SK-N-SH (cell line): ENCODE data around the gene GPRC5C. TPM values are rescaled to one million over a fixed set of nuclear protein-coding genes. Genes with fewer than 3 reads are reported as not detected.

Source experiments
- CTCF ChIA-PET: fragments of 300-600, 350-600 bp; formaldehyde crosslinking; extraction: SDS; loops from one replicate; lab custom pipeline; 2021; lab: Yijun Ruan, JAX
- POLR2A ChIA-PET: fragments of 350-600 bp; sonication (Branson Sonifier 250); formaldehyde crosslinking; extraction: SDS; loops from one replicate; lab custom pipeline; 2020; ENCODE audit warnings: antibody characterized with exemption, inconsistent platforms; lab: Yijun Ruan, JAX
- DNase-seq: peaks from one replicate; pipeline ENCODE4 v3.0.0; 2012
- H2AFZ ChIP-seq: fragments of 200-600 bp; sonication (generic); 2 replicates; pipeline ENCODE4 v1.8.1; 2016; ENCODE audit warnings: antibody characterized with exemption, mild to moderate bottlenecking, low read depth
- H3F3A ChIP-seq: fragments of 200-600 bp; sonication (generic); replicated peaks from 2 replicates; pipeline ENCODE3; 2016; ENCODE audit warnings: antibody characterized with exemption, mild to moderate bottlenecking; ENCODE audit not compliant: insufficient read depth
- H3K27ac ChIP-seq, 2 experiments: fragments of 200-500 bp in 1 of 2; fragments of 200-600 bp in 1 of 2; sonication (Bioruptor generic) in 1 of 2; sonication (generic), shearing (Covaris generic) in 1 of 2; 2 replicates each; pipeline versions ENCODE4 v1.5.1 to v1.6.1; 2014 to 2016; ENCODE audit warnings: low read depth in 2 of 2, inconsistent platforms in 1 of 2, low read length in 1 of 2, mild to moderate bottlenecking in 1 of 2, mixed read lengths in 1 of 2
- H3K27me3 ChIP-seq: fragments of 200-600 bp; sonication (generic), shearing (Covaris generic); 2 replicates; pipeline ENCODE4 v1.6.1; 2016; ENCODE audit warnings: mixed run types; ENCODE audit not compliant: insufficient read depth
- H3K36me3 ChIP-seq, 2 experiments: fragments of 200-500 bp in 1 of 2; fragments of 200-600 bp in 1 of 2; sonication (Bioruptor generic) in 1 of 2; sonication (generic) in 1 of 2; replicated peaks in 1 of 2; 2 replicates each; pipeline versions ENCODE3 to v1.5.1; 2014 to 2016; ENCODE audit warnings: low read length in 1 of 2, mild to moderate bottlenecking in 1 of 2; ENCODE audit not compliant: insufficient read depth in 2 of 2, control insufficient read depth in 1 of 2
- H3K4me1 ChIP-seq, 2 experiments: fragments of 200-500 bp in 1 of 2; fragments of 200-600 bp in 1 of 2; sonication (Bioruptor generic) in 1 of 2; sonication (generic), shearing (Covaris generic) in 1 of 2; 2 replicates each; pipeline versions ENCODE4 v1.5.1 to v1.6.1; 2014 to 2016; ENCODE audit warnings: low read depth in 1 of 2, low read length in 1 of 2, mixed run types in 1 of 2; ENCODE audit not compliant: insufficient read depth in 2 of 2, control insufficient read depth in 1 of 2
- H3K4me2 ChIP-seq: fragments of 200-600 bp; sonication (generic), shearing (Covaris generic); 2 replicates; pipeline ENCODE4 v1.6.1; 2017; ENCODE audit warnings: mixed run types
- H3K4me3 ChIP-seq, 2 experiments: fragments of 200-500 bp in 1 of 2; fragments of 200-600 bp in 1 of 2; sonication (Bioruptor generic) in 1 of 2; sonication (generic), shearing (Covaris generic) in 1 of 2; 2 replicates each; pipeline versions ENCODE4 v1.5.1 to v1.8.1; 2014 to 2016; ENCODE audit warnings: low read depth in 2 of 2, inconsistent platforms in 1 of 2, low read length in 1 of 2, mild to moderate bottlenecking in 1 of 2, mixed read lengths in 1 of 2, moderate library complexity in 1 of 2
- H3K79me2 ChIP-seq: fragments of 200-600 bp; sonication (generic); 2 replicates; pipeline ENCODE4 v1.8.1; 2017; ENCODE audit warnings: mild to moderate bottlenecking; ENCODE audit not compliant: insufficient read depth
- H3K9ac ChIP-seq: fragments of 200-600 bp; sonication (generic); 2 replicates; pipeline ENCODE4 v1.6.1; 2017; ENCODE audit warnings: mixed run types
- H3K9me2 ChIP-seq: fragments of 200-600 bp; sonication (generic); 2 replicates; pipeline ENCODE4 v1.6.1; 2017; ENCODE audit warnings: mixed run types
- H3K9me3 ChIP-seq: fragments of 200-600 bp; sonication (generic); 2 replicates; pipeline ENCODE4 v1.6.1; 2017; ENCODE audit warnings: mixed run types, mild to moderate bottlenecking, moderate library complexity
- H4K20me1 ChIP-seq: fragments of 200-600 bp; sonication (generic); 2 replicates; pipeline ENCODE4 v1.6.1; 2017; ENCODE audit warnings: mild to moderate bottlenecking, mixed run types; ENCODE audit not compliant: insufficient read depth
- CHD2 ChIP-seq: fragments of 150-350 bp; IDR thresholded peaks from 2 replicates; pipeline ENCODE4 v1.6.1; 2018; ENCODE audit warnings: low read length; ENCODE audit not compliant: partially characterized antibody
- EZH2phosphoT487 ChIP-seq: fragments of 200-600 bp; sonication (generic); IDR thresholded peaks from 2 replicates; pipeline ENCODE4 v1.6.1; 2017; ENCODE audit warnings: low read depth, mixed run types, mild to moderate bottlenecking, antibody characterized with exemption, moderate library complexity, borderline replicate concordance
- FOXJ3 ChIP-seq: sonication (generic); formaldehyde crosslinking; IDR thresholded peaks from 2 replicates; pipeline ENCODE4 v1.5.1; 2020; ENCODE audit warnings: mild to moderate bottlenecking, missing genetic modification reagents
- GABPA ChIP-seq: IDR thresholded peaks from 2 replicates; pipeline ENCODE4 v1.4.0; 2012; ENCODE audit warnings: low read depth, mild to moderate bottlenecking
- GATA2 ChIP-seq: sonication (generic); formaldehyde crosslinking; IDR thresholded peaks from 2 replicates; pipeline ENCODE4 v1.5.0; 2020; ENCODE audit warnings: mild to moderate bottlenecking, missing genetic modification reagents
- NRF1 ChIP-seq: IDR thresholded peaks from 2 replicates; pipeline ENCODE4 v1.6.1; 2012; ENCODE audit warnings: low read depth, mild to moderate bottlenecking, low read length
- POLR2AphosphoS5 ChIP-seq: IDR thresholded peaks from 2 replicates; pipeline ENCODE4 v1.6.1; 2012; ENCODE audit warnings: low read depth, low read length
- RAD21 ChIP-seq: IDR thresholded peaks from 2 replicates; pipeline ENCODE4 v1.6.1; 2012; ENCODE audit warnings: mild to moderate bottlenecking, low read length
- RFX5 ChIP-seq: IDR thresholded peaks from 2 replicates; pipeline ENCODE4 v1.6.1; 2012; ENCODE audit warnings: mild to moderate bottlenecking, improper control_type of control experiment, low read length
- TAF1 ChIP-seq: IDR thresholded peaks from 2 replicates; pipeline ENCODE4 v1.6.1; 2012; ENCODE audit warnings: low read depth, mild to moderate bottlenecking, low read length, moderate library complexity, borderline replicate concordance
- TCF12 ChIP-seq: IDR thresholded peaks from 2 replicates; pipeline ENCODE4 v1.4.0; 2012
- TEAD4 ChIP-seq: IDR thresholded peaks from 2 replicates; pipeline ENCODE4 v1.4.0; 2012; ENCODE audit warnings: mild to moderate bottlenecking, borderline replicate concordance; ENCODE audit not compliant: insufficient read depth
- YY1 ChIP-seq: IDR thresholded peaks from 2 replicates; pipeline ENCODE4 v1.4.0; 2012; ENCODE audit warnings: low read depth, mild to moderate bottlenecking
- WGBS: methylation state at CpG from one replicate; pipeline ENCODE4 v1.1.6; 2017; ENCODE audit warnings: low lambda C conversion rate; 5-methylcytosine and 5-hydroxymethylcytosine counted together
- polyA plus RNA-seq, 3 experiments: library from polyadenylated mRNA; depleted of rRNA; stranded (reverse); fragments of >200 nt; gene quantifications; 2 replicates each; pipeline ENCODE4 v1.2.3, GENCODE V29; 2012
- TF ChIP-seq, protein P1 (sequence below): IDR thresholded peaks from 2 replicates; pipeline ENCODE4; 2012
- TF ChIP-seq, protein P2 (sequence below): IDR thresholded peaks from 2 replicates; pipeline ENCODE4 v1.4.0; 2012; ENCODE audit warnings: low read depth, borderline replicate concordance
- TF ChIP-seq, protein P3 (sequence below): fragments of 200-600 bp; sonication (generic); IDR thresholded peaks from 2 replicates; pipeline ENCODE4 v1.6.1; 2017; ENCODE audit warnings: antibody characterized with exemption, mild to moderate bottlenecking, moderate library complexity
- TF ChIP-seq, protein P4 (sequence below): fragments of 150-350 bp; IDR thresholded peaks from 2 replicates; pipeline ENCODE4 v1.6.1; 2016; ENCODE audit warnings: mild to moderate bottlenecking, low read depth, low read length
- TF ChIP-seq, protein P5 (sequence below): IDR thresholded peaks from 2 replicates; pipeline ENCODE4 v1.4.0; 2012; ENCODE audit warnings: low read depth
- TF ChIP-seq, protein P6 (sequence below): fragments of 150-350 bp; IDR thresholded peaks from 2 replicates; pipeline ENCODE4 v1.6.1; 2017; ENCODE audit warnings: antibody characterized with exemption, low read length, low read depth, borderline replicate concordance

Gene GPRC5C
- polyA plus RNA-seq, 1 of the 3 experiments (the other 2 are of a cell fraction) = not detected

DNA sequence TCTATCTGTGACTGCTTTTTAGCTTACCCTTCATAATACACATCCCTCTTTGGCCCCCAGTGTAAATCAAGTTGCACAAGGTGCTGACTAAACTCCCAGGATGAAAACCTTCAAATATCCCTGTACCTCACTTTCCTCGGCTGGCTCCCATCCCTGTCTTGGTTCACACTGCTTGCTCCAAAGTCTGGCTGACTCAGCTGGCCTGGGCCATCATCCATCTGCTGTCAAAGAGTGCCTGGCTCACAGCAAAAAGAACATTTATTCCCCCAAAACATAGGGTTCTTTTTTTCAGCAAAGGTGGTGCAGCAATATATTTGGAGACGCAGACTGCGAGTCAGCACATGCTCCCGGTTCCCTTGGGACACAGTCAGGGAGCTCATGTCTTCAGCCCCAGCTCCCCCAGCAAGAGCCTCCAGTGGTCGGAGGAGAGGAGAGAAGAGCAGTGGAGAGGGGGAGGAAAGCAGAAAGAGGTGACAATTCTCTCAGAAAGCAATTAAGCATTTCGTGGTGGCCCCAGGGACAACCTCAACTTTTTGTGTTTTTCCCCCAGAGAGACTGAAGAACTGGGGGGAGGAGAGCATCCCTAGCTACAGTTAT, 38.4 kb upstream of the GPRC5C start:
- no peak for DNase-seq
- H3F3A ChIP-seq = no peaks in the 10 kb centered on the region
- H4K20me1 ChIP-seq = no peaks in the 10 kb centered on the region
- TF ChIP-seq TCF12 = no peak
- TF ChIP-seq, protein P1, sequence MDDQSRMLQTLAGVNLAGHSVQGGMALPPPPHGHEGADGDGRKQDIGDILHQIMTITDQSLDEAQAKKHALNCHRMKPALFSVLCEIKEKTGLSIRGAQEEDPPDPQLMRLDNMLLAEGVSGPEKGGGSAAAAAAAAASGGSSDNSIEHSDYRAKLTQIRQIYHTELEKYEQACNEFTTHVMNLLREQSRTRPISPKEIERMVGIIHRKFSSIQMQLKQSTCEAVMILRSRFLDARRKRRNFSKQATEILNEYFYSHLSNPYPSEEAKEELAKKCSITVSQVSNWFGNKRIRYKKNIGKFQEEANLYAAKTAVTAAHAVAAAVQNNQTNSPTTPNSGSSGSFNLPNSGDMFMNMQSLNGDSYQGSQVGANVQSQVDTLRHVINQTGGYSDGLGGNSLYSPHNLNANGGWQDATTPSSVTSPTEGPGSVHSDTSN = no peak
- no peak for TF ChIP-seq RFX5
- no peak for TF ChIP-seq NRF1
- TF ChIP-seq GATA2 (CRISPR knock-in tag) = no peak
- no peak for TF ChIP-seq CHD2
- no peak overlapping the region for H3K4me2 ChIP-seq
- H3K9me2 ChIP-seq = no peaks in the 10 kb centered on the region
- POLR2A ChIA-PET = no interaction called here
- no peak overlapping the region for H3K9ac ChIP-seq
- no peak overlapping the region for H2AFZ ChIP-seq
- no peaks in the 10 kb centered on the region for H3K9me3 ChIP-seq
- no peaks in the 10 kb centered on the region for H3K27me3 ChIP-seq
- no peaks in the 10 kb centered on the region; a peak in 1 of 4 replicates for H3K4me1 ChIP-seq
- H3K79me2 ChIP-seq = no peaks in the 10 kb centered on the region
- 57% methylated on average over 6 of the region's 6 CpGs for WGBS
- H3K27ac ChIP-seq = no peak overlapping the region
- H3K36me3 ChIP-seq = no peaks in the 10 kb centered on the region
- CTCF ChIA-PET = interaction anchor here (0.7 to 8.6 kb wide), 11 partner anchors 9 to 343 kb away, joined by 3 to 80 read pairs (median 6); partner anchors contain the start of gene GPR142
- no peak overlapping the region for H3K4me3 ChIP-seq

DNA sequence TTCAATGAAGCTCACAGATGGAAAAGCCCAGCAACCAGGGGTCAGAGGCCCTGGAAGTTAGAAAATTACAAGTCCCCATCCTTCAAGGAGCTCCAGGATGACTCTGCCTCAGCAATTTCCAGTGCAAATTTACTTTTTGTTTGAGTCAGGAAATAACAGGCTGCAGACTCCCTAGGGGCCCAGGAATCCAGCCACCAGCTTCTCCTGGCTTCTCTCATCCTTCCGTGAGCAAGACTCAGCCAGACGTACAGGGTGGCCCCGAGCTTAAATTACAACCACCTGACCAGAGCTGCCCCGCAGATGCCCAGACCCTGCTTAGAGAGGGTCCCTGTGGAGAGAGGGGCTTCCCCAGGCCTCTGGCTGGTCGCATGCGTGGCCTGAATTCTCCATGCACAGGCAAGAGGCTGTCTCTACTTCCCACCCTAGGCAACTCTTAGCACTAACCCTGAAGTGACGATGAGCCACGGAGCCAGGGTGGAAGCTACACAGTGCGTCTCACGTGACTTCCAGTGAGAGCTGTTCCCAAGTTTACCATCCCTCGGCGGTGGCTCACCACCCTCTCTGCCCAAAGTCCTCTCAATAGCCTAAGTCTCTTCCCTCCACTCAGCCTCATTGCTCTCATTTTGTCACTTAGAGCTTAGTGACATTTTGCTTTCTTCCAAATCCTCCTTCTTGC, 37.5 kb upstream of the GPRC5C start:
- no peaks in the 10 kb centered on the region; a peak in 1 of 4 replicates for H3K4me1 ChIP-seq
- H2AFZ ChIP-seq = no peak overlapping the region
- H3K9ac ChIP-seq = no peak overlapping the region
- H3K36me3 ChIP-seq = no peaks in the 10 kb centered on the region
- no peak overlapping the region for H3K4me3 ChIP-seq
- ChIA-PET CTCF (interaction anchor here (0.9 to 8.6 kb wide), 11 partner anchors 10 to 342 kb away, joined by 3 to 80 read pairs (median 6); partner anchors contain the start of gene GPR142), POLR2A (no interaction called here)
- H3K9me2 ChIP-seq = no peaks in the 10 kb centered on the region
- no peaks in the 10 kb centered on the region for H4K20me1 ChIP-seq
- no peak for DNase-seq
- H3K4me2 ChIP-seq = no peak overlapping the region
- no peaks in the 10 kb centered on the region for H3K79me2 ChIP-seq
- TF ChIP-seq, protein P2, sequence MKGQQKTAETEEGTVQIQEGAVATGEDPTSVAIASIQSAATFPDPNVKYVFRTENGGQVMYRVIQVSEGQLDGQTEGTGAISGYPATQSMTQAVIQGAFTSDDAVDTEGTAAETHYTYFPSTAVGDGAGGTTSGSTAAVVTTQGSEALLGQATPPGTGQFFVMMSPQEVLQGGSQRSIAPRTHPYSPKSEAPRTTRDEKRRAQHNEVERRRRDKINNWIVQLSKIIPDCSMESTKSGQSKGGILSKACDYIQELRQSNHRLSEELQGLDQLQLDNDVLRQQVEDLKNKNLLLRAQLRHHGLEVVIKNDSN = no peak
- no peak for TF ChIP-seq CHD2
- TF ChIP-seq, protein P3, sequence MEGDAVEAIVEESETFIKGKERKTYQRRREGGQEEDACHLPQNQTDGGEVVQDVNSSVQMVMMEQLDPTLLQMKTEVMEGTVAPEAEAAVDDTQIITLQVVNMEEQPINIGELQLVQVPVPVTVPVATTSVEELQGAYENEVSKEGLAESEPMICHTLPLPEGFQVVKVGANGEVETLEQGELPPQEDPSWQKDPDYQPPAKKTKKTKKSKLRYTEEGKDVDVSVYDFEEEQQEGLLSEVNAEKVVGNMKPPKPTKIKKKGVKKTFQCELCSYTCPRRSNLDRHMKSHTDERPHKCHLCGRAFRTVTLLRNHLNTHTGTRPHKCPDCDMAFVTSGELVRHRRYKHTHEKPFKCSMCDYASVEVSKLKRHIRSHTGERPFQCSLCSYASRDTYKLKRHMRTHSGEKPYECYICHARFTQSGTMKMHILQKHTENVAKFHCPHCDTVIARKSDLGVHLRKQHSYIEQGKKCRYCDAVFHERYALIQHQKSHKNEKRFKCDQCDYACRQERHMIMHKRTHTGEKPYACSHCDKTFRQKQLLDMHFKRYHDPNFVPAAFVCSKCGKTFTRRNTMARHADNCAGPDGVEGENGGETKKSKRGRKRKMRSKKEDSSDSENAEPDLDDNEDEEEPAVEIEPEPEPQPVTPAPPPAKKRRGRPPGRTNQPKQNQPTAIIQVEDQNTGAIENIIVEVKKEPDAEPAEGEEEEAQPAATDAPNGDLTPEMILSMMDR = no peak
- no peak for TF ChIP-seq FOXJ3 (CRISPR knock-in tag)
- no peak for TF ChIP-seq RFX5
- TF ChIP-seq, protein P4, sequence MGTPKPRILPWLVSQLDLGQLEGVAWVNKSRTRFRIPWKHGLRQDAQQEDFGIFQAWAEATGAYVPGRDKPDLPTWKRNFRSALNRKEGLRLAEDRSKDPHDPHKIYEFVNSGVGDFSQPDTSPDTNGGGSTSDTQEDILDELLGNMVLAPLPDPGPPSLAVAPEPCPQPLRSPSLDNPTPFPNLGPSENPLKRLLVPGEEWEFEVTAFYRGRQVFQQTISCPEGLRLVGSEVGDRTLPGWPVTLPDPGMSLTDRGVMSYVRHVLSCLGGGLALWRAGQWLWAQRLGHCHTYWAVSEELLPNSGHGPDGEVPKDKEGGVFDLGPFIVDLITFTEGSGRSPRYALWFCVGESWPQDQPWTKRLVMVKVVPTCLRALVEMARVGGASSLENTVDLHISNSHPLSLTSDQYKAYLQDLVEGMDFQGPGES = no peak
- TF ChIP-seq RAD21 = no peak
- TF ChIP-seq, protein P5, sequence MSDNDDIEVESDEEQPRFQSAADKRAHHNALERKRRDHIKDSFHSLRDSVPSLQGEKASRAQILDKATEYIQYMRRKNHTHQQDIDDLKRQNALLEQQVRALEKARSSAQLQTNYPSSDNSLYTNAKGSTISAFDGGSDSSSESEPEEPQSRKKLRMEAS = no peak
- TF ChIP-seq EZH2phosphoT487 = no peak
- no peak for TF ChIP-seq TAF1
- TF ChIP-seq, protein P6, sequence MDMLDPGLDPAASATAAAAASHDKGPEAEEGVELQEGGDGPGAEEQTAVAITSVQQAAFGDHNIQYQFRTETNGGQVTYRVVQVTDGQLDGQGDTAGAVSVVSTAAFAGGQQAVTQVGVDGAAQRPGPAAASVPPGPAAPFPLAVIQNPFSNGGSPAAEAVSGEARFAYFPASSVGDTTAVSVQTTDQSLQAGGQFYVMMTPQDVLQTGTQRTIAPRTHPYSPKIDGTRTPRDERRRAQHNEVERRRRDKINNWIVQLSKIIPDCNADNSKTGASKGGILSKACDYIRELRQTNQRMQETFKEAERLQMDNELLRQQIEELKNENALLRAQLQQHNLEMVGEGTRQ = no peak
- no peak for TF ChIP-seq GATA2 (CRISPR knock-in tag)
- TF ChIP-seq YY1 = no peak
- no peak for TF ChIP-seq POLR2AphosphoS5
- TF ChIP-seq GABPA = no peak
- no peak for TF ChIP-seq TCF12
- no peak for TF ChIP-seq TEAD4
- WGBS = 55% methylated on average over 11 of the region's 12 CpGs
- no peaks in the 10 kb centered on the region for H3K9me3 ChIP-seq
- no peak overlapping the region for H3K27ac ChIP-seq
- no peaks in the 10 kb centered on the region for H3F3A ChIP-seq
- no peaks in the 10 kb centered on the region for H3K27me3 ChIP-seq
